GM19395 (cell line): ENCODE results near the gene TOX2.
"Not testable (repeated sequence)": the region's sequence is repeated elsewhere in the genome, so short reads cannot be mapped to it uniquely, and the experiment has no call there.

ENCODE experiments used
- ATAC-seq: cut with Tn5 transposase; IDR thresholded peaks from one replicate; pipeline ENCODE4 v1.9.1; 2021; ENCODE audit warnings: mild to moderate bottlenecking, moderate library complexity; ENCODE audit not compliant: unreplicated experiment

Gene TOX2

GRCh38 chr20:44029848-44030230 is 115.2 kb downstream of the TOX2 start:
- no peak for ATAC-seq

GRCh38 chr20:44030394-44030793 is 115.7 kb downstream of the TOX2 start:
- ATAC-seq = no peak

- no peak for ATAC-seq
Measured at GRCh38 chr20:44031001-44031574, 116.4 kb downstream of the TOX2 start.

- ATAC-seq = no peak
Measured at GRCh38 chr20:44031781-44032582, 117.3 kb downstream of the TOX2 start.

GRCh38 chr20:44032583-44033331 is 118.1 kb downstream of the TOX2 start:
- ATAC-seq = no peak

- ATAC-seq = no peak
Measured at GRCh38 chr20:44033344-44033743, 118.7 kb downstream of the TOX2 start.

- ATAC-seq = no peak
Measured at GRCh38 chr20:44033873-44034272, 119.2 kb downstream of the TOX2 start.

GRCh38 chr20:44034451-44034850 is 119.8 kb downstream of the TOX2 start:
- no peak for ATAC-seq

GRCh38 chr20:44034965-44035635 is 120.4 kb downstream of the TOX2 start:
- no peak for ATAC-seq

GRCh38 chr20:44035924-44036323 is 121.3 kb downstream of the TOX2 start:
- ATAC-seq = no peak

GRCh38 chr20:44036441-44036840 is 121.8 kb downstream of the TOX2 start:
- ATAC-seq = no peak

- no peak for ATAC-seq
Measured at GRCh38 chr20:44038681-44039123, 124.0 kb downstream of the TOX2 start.

- ATAC-seq = no peak
Measured at GRCh38 chr20:44039147-44039546, 124.5 kb downstream of the TOX2 start.

GRCh38 chr20:44039741-44040140 is 125.1 kb downstream of the TOX2 start:
- no peak for ATAC-seq

- ATAC-seq = no peak
Measured at GRCh38 chr20:44040202-44040915, 125.7 kb downstream of the TOX2 start.

GRCh38 chr20:44041001-44041400 is 126.3 kb downstream of the TOX2 start:
- ATAC-seq = no peak

GRCh38 chr20:44044712-44045111 is 130.1 kb downstream of the TOX2 start:
- not testable (repeated sequence) for ATAC-seq

- no peak for ATAC-seq
Measured at GRCh38 chr20:44050327-44050726, 135.7 kb downstream of the TOX2 start.

GRCh38 chr20:44050925-44051660 is 136.4 kb downstream of the TOX2 start:
- no peak for ATAC-seq

GRCh38 chr20:44051661-44052000 is 137.0 kb downstream of the TOX2 start:
- ATAC-seq = no peak
